ENCODE measurements around the gene BMPR1B.

The BMPR1B gene

GRCh38 chr4:94762326-94762725, 4.6 kb downstream of the BMPR1B start:
- DNase-seq (ENCODE audit: low spot score), result no peak
- H3K4me3 ChIP-seq, result no peak overlapping the region
- H3K27ac ChIP-seq, result no peak overlapping the region
- TF ChIP-seq, protein P1, sequence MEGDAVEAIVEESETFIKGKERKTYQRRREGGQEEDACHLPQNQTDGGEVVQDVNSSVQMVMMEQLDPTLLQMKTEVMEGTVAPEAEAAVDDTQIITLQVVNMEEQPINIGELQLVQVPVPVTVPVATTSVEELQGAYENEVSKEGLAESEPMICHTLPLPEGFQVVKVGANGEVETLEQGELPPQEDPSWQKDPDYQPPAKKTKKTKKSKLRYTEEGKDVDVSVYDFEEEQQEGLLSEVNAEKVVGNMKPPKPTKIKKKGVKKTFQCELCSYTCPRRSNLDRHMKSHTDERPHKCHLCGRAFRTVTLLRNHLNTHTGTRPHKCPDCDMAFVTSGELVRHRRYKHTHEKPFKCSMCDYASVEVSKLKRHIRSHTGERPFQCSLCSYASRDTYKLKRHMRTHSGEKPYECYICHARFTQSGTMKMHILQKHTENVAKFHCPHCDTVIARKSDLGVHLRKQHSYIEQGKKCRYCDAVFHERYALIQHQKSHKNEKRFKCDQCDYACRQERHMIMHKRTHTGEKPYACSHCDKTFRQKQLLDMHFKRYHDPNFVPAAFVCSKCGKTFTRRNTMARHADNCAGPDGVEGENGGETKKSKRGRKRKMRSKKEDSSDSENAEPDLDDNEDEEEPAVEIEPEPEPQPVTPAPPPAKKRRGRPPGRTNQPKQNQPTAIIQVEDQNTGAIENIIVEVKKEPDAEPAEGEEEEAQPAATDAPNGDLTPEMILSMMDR (IDR thresholded peaks at IDR 0.05), result no peak

GRCh38 chr4:94763005-94763404, 5.2 kb downstream of the BMPR1B start:
- TF ChIP-seq, protein P1 (IDR thresholded peaks at IDR 0.05), result no peak
- Histone ChIP-seq H3K4me3 (no peak overlapping the region), H3K27ac (no peak overlapping the region)
- DNase-seq (ENCODE audit: low spot score), result no peak

GRCh38 chr4:94763500-94763899, 5.7 kb downstream of the BMPR1B start:
- DNase-seq (ENCODE audit: low spot score), result no peak
- no peak overlapping the region for H3K27ac ChIP-seq
- TF ChIP-seq, protein P1 (IDR thresholded peaks at IDR 0.05), result no peak
- H3K4me3 ChIP-seq, result no peak overlapping the region

DNA sequence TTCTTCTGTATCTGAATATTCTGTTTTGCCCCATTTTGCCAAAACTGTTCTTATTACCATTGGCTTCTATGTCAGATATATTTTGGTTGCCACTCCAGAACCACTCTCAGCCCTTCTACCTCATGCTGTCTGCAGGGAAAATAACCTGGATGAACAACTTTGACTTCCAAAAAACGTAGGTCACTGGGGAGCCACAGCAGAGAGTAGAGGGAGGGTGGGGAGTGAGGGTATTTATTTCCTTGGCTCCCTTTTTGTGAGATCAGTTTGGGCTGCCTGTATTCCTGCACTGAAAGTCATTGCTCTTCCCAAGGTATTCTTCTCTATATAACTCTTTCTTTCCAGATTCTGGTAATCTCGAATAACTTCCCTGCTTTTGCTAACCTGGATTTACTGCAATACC, 6.3 kb downstream of the BMPR1B start:
- DNase-seq (ENCODE audit: low spot score), result no peak
- Histone ChIP-seq H3K4me3 (no peak overlapping the region), H3K27ac (no peak overlapping the region)
- TF ChIP-seq, protein P1 (IDR thresholded peaks at IDR 0.05), result no peak

GRCh38 chr4:94765174-94765573, 7.4 kb downstream of the BMPR1B start:
- Histone ChIP-seq H3K4me3 (no peak overlapping the region), H3K27ac (no peak overlapping the region)
- DNase-seq (ENCODE audit: low spot score), result no peak
- TF ChIP-seq, protein P1 (IDR thresholded peaks at IDR 0.05), result no peak

- Histone ChIP-seq H3K27ac (no peak overlapping the region), H3K4me3 (no peak overlapping the region)
- TF ChIP-seq, protein P1 (IDR thresholded peaks at IDR 0.05), result no peak
- DNase-seq (ENCODE audit: low spot score), result no peak
Observed at GRCh38 chr4:94765648-94766047, 7.9 kb downstream of the BMPR1B start.

- Histone ChIP-seq H3K27ac (no peak overlapping the region), H3K4me3 (no peak overlapping the region)
- TF ChIP-seq, protein P1 (IDR thresholded peaks at IDR 0.05), result no peak
- DNase-seq (ENCODE audit: low spot score), result no peak
Observed at GRCh38 chr4:94766856-94767255, 9.1 kb downstream of the BMPR1B start.

All from coronary artery (tissue), 2 donors.